IPS DF 6.9 (cell line): Measurements from ENCODE around the gene EIF5AL1.

Experiments
- DNase-seq: peaks from one replicate; pipeline ENCODE4 v3.0.0-alpha.2; 2013; ENCODE audit warnings: low read depth, low spot score
- H3K27ac ChIP-seq: one replicate; pipeline ENCODE4 v1.5.1; 2013; ENCODE audit warnings: low read length, control low read depth
- H3K27me3 ChIP-seq: 2 replicates; pipeline ENCODE4 v1.6.1; 2013; ENCODE audit warnings: mild to moderate bottlenecking, low read length; ENCODE audit not compliant: control insufficient read depth, insufficient read depth
- H3K36me3 ChIP-seq: 2 replicates; pipeline ENCODE4 v1.6.1; 2013; ENCODE audit warnings: low read length; ENCODE audit not compliant: control insufficient read depth, insufficient read depth
- H3K4me1 ChIP-seq: 2 replicates; pipeline ENCODE4 v1.6.1; 2013; ENCODE audit warnings: low read length; ENCODE audit not compliant: control insufficient read depth, insufficient read depth
- H3K4me3 ChIP-seq: 2 replicates; pipeline ENCODE4 v1.5.1; 2013; ENCODE audit warnings: mild to moderate bottlenecking, low read length
- H3K9me3 ChIP-seq: 2 replicates; pipeline ENCODE4 v1.6.1; 2013; ENCODE audit warnings: low read length, inconsistent platforms; ENCODE audit not compliant: control insufficient read depth, insufficient read depth
- WGBS: extraction: QIAGEN DNeasy Blood & Tissue Kit; methylation state at CpG from one replicate; pipeline ENCODE4 v1.1.7; 2013; ENCODE audit warnings: mixed read lengths, missing lambda C conversion rate; ENCODE audit not compliant: insufficient read length, insufficient coverage; 5-methylcytosine and 5-hydroxymethylcytosine counted together

The EIF5AL1 gene

DNA sequence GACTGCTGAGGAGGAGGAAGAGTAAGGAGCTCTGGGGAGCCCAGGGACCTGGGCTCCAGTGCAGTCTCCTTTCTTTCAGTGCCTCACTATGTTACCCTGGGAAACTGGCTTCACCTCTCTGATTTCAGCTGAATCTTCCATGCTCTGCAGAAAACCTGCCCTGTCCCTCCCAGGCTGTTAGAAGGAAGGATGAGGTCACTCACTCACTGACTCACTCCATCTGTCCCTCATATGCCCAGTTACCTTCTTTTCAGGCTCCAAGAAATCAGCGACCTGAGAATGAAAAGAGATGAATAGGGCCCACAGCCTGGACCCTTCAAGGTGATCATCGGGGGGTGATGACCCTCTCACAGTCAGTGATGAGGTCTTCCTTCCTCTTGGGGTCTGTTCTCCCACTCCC lies 47.4 kb downstream of the EIF5AL1 start:
- no peak for DNase-seq
- no peak overlapping the region for H3K27ac ChIP-seq
- H3K4me3 ChIP-seq: no peak overlapping the region
- no peaks in the 10 kb centered on the region for H3K4me1 ChIP-seq
- H3K9me3 ChIP-seq: no peaks in the 10 kb centered on the region
- no CpG with 5 or more reads among the region's 2 CpGs for WGBS
- no peaks in the 10 kb centered on the region for H3K27me3 ChIP-seq
- H3K36me3 ChIP-seq: no peaks in the 10 kb centered on the region

DNA sequence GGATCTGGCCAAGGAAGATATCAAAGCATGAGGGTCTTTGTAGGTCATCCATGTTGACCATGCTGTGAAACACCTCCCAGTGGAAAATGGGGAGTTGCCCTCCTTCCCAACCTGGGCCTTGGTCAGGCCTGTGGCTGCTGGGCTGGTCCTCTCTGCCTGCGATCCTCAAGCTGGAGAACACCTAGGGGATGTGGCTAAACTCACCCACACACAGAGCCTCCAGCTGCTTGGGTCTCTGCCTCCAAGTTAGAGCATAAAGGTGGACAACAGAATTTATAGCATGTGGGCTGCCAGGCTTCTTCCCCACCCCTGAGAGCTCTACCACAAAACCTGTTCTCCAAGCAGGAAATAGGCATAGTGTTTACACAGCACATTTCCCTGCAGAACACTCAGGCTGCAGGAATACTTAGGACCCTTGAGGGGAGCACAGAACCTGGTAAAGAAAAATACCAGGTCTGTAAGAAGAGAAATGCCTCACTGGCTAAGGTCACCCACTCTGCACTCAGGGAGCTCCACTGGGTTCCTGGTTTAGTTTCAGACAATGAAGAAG lies 47.9 kb downstream of the EIF5AL1 start, which contains the start of gene SFTPA2:
Gene SFTPA2, minus strand, starts transcription at position 248 of the 550 bp plus-strand sequence. CDS start 924 bp downstream, outside the sequence.
- Histone ChIP-seq H3K4me3 (no peak within 1 kb of the TSS), H3K27me3 (no peaks in the 10 kb centered on the region), H3K9me3 (no peaks in the 10 kb centered on the region), H3K36me3 (no peaks in the 10 kb centered on the region), H3K4me1 (no peaks in the 10 kb centered on the region), H3K27ac (no peak within 1 kb of the TSS)
- no CpG with 5 or more reads among the region's 1 CpG for WGBS
- no peak for DNase-seq

DNA sequence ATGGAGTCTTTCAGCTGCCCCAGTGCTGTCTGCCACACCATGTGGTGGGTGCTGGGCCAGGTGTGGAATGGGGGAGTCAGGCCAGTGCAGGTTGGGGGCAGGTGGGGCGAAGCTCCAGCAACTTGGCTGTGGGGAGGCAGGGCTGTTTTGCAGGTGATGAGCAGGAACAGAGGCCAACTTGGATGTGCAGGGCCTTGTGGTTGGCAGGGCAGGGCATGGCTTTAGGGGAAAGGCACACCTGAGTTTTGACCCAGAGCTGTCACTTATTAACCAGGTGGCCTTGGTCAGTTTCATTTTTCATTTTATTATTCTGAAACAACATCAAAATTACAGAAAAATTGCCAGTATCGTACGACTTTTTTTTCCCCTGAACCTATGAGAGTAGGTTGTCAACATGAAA lies 48.9 kb downstream of the EIF5AL1 start:
- Histone ChIP-seq H3K9me3 (no peaks in the 10 kb centered on the region), H3K4me3 (no peak overlapping the region), H3K27me3 (no peaks in the 10 kb centered on the region), H3K36me3 (no peaks in the 10 kb centered on the region), H3K27ac (no peak overlapping the region), H3K4me1 (no peaks in the 10 kb centered on the region)
- no CpG with 5 or more reads among the region's 3 CpGs for WGBS
- no peak for DNase-seq

DNA sequence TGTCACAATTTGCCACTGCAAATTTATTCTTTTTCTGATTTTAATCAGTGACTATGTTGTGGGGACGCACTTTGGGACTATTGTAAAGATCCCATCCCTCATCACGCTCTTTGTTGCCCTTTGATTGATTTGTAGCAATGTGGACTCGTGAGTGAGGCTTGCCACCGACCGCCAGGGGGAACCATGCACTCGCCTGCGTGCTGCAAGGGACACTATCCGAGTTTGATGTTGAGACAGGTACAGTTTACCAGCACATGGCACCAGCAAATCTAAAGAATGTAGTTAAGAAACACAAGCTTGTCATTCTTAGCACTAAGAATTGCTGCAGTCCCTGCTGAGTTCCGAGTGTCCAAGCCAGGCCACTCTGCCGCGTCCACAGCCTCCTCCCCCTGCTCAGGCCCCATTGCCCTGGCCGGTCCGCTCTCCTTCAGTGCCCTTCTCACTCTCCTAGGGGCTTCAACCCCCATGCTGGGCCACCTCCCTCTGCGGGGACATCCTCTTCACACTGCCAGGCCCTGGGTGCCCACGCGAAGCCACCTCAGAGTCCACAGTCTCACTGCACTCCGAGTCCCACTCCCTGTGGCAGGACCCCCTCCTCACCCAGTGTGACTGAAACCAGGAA lies 49.9 kb downstream of the EIF5AL1 start:
- H3K36me3 ChIP-seq: no peaks in the 10 kb centered on the region
- no peaks in the 10 kb centered on the region for H3K9me3 ChIP-seq
- H3K27me3 ChIP-seq: no peaks in the 10 kb centered on the region
- no peak overlapping the region for H3K4me3 ChIP-seq
- H3K4me1 ChIP-seq: no peaks in the 10 kb centered on the region
- WGBS: no CpG with 5 or more reads among the region's 17 CpGs
- no peak overlapping the region for H3K27ac ChIP-seq
- peak; percentile 60 for DNase-seq

DNA sequence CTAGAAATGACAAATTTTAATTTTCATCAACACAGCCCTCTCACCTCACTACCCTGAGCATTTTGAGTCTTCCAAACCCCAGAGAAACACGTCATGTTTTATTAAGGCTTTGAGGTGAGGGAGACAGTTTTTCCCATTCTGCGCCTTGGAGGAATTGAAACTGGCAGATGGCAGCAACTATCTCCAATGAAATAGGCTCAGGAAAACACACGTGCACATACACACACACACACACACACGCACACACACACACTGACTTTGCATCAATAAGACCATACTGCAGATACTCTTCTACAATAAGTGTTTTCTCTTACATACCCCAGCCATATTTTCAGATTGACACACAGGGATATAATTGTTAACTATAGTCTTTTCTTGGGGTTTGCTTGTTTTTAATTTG lies 51.1 kb downstream of the EIF5AL1 start:
- H3K9me3 ChIP-seq: no peaks in the 10 kb centered on the region
- WGBS: no CpG with 5 or more reads among the region's 4 CpGs
- H3K4me1 ChIP-seq: no peaks in the 10 kb centered on the region
- no peak overlapping the region for H3K27ac ChIP-seq
- H3K36me3 ChIP-seq: no peaks in the 10 kb centered on the region
- H3K27me3 ChIP-seq: no peaks in the 10 kb centered on the region
- no peak for DNase-seq
- H3K4me3 ChIP-seq: no peak overlapping the region
